Caco-2 (cell line): Measurements from ENCODE around the gene ROBO1. TPM values are rescaled to one million over a fixed set of nuclear protein-coding genes. Genes with fewer than 3 reads are reported as not detected.

Experiments
- BruUV-seq: library from RNA; stranded (reverse); fragments of 400-500 nt; replicated peaks from 2 replicates; lab custom pipeline; 2021; lab: Mats Ljungman, UMichigan
- CTCF ChIA-PET: fragments of 300-600 bp; sonication (Branson Sonifier 250); formaldehyde crosslinking; loops from one replicate; lab custom pipeline; 2022; ENCODE audit warnings: antibody characterized with exemption; lab: Charles Lee
- POLR2A ChIA-PET: fragments of 300-600 bp; sonication (Branson Sonifier 250); formaldehyde crosslinking; loops from one replicate; lab custom pipeline; 2022; ENCODE audit warnings: antibody characterized with exemption; lab: Charles Lee
- DNase-seq, 2 experiments: peaks; one replicate each; pipeline versions ENCODE4 v3.0.0 to v3.0.0-alpha.2; 2020 to 2022
- H3K27me3 ChIP-seq: replicated peaks from 2 replicates; pipeline ENCODE4 v1.6.0; 2011; ENCODE audit warnings: low read length; ENCODE audit not compliant: control insufficient read depth, insufficient read depth
- H3K36me3 ChIP-seq: 2 replicates; pipeline ENCODE4 v1.5.1; 2011; ENCODE audit warnings: low read length; ENCODE audit not compliant: control insufficient read depth, insufficient read depth
- H3K4me1 ChIP-seq: fragments of 250-450 bp; sonication (Bioruptor Pico); 2 replicates; pipeline ENCODE4 v1.5.1; 2020; ENCODE audit warnings: mild to moderate bottlenecking
- H3K4me3 ChIP-seq: 2 replicates; pipeline ENCODE4 v1.5.1; 2011; ENCODE audit warnings: low read depth, mild to moderate bottlenecking, control low read depth, low read length
- H3K9me3 ChIP-seq: fragments of 250-450 bp; sonication (Bioruptor Pico); 2 replicates; pipeline ENCODE4 v1.5.1; 2020; ENCODE audit warnings: mild to moderate bottlenecking, moderate library complexity
- H3K27ac Mint-ChIP-seq: one replicate; pipeline ENCODE4 v1.8.0; 2022; ENCODE audit warnings: mixed read lengths; ENCODE audit not compliant: unreplicated experiment
- H3K27me3 Mint-ChIP-seq: one replicate; pipeline ENCODE4 v1.8.0; 2022; ENCODE audit warnings: mixed read lengths; ENCODE audit not compliant: insufficient read depth, unreplicated experiment
- H3K36me3 Mint-ChIP-seq: one replicate; pipeline ENCODE4 v1.8.0; 2022; ENCODE audit warnings: mild to moderate bottlenecking, mixed read lengths; ENCODE audit not compliant: insufficient read depth, unreplicated experiment
- H3K4me1 Mint-ChIP-seq: one replicate; pipeline ENCODE4 v1.8.0; 2022; ENCODE audit warnings: low read depth, mixed read lengths; ENCODE audit not compliant: unreplicated experiment
- H3K4me3 Mint-ChIP-seq: one replicate; pipeline ENCODE4 v1.8.0; 2022; ENCODE audit warnings: mild to moderate bottlenecking, moderate library complexity, mixed read lengths; ENCODE audit not compliant: unreplicated experiment
- H3K9me3 Mint-ChIP-seq: one replicate; pipeline ENCODE4 v1.8.0; 2022; ENCODE audit warnings: mixed read lengths; ENCODE audit not compliant: unreplicated experiment
- intact Hi-C: fragments of 100-400 bp; cut with micrococcal nuclease; formaldehyde crosslinking; loops from one replicate; pipeline ENCODE4 v1.10.0; 2022; ENCODE audit not compliant: unreplicated experiment
- total RNA-seq: library from RNA; stranded (reverse); gene quantifications from 2 replicates; pipeline ENCODE4 v1.2.3, GENCODE V29; 2022
- TF ChIP-seq, protein P1 (sequence below), 2 experiments: fragments of 200-600 bp in 1 of 2; IDR thresholded peaks; 1 replicate in 1 of 2; 2 replicates in 1 of 2; pipeline versions ENCODE4 v1.5.1 to v1.8.0; 2011 to 2022; ENCODE audit warnings: antibody characterized with exemption in 1 of 2, control low read depth in 1 of 2, inconsistent platforms in 1 of 2, low read depth in 1 of 2, low read length in 1 of 2, mild to moderate bottlenecking in 1 of 2, moderate library complexity in 1 of 2; ENCODE audit not compliant: insufficient read depth in 1 of 2, severe bottlenecking in 1 of 2, unreplicated experiment in 1 of 2

Gene ROBO1
- total RNA-seq, 1 experiment from 2014 or later, result 1.8 TPM

DNA sequence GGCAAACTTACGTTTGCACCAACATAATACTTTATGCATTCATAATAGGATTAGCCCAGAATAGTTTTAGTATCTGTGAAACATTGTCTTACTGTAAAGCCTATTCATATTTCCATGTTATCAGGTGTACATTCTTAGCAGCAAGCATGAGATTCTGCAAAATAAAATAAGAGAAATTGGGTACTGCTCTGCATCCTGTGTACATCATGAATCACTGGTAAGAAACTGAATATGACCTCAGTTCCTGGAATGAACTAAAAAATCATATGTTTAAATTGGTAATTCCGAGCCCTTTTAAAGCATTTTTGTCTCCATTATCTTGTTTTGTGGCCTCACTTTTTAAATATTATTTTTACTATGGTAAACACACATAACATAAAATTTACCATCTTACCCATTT is 605.1 kb downstream of the ROBO1 start:
- Mint-ChIP-seq H3K4me1 (no peaks in the 10 kb centered on the region), H3K27me3 (peaks cover 2% of the 10 kb centered on the region), H3K4me3 (no peak overlapping the region), H3K36me3 (no peaks in the 10 kb centered on the region), H3K9me3 (no peaks in the 10 kb centered on the region), H3K27ac (no peak overlapping the region)
- no peak for DNase-seq
- H3K9me3 ChIP-seq, result no peaks in the 10 kb centered on the region
- no peaks in the 10 kb centered on the region for H3K27me3 ChIP-seq
- intact Hi-C loops, result no loop called here
- no peak overlapping the region for H3K4me3 ChIP-seq
- ChIA-PET CTCF (no interaction called here), POLR2A (no interaction called here)
- H3K4me1 ChIP-seq, result no peaks in the 10 kb centered on the region
- no TSS peak for BruUV-seq
- TF ChIP-seq, protein P1, sequence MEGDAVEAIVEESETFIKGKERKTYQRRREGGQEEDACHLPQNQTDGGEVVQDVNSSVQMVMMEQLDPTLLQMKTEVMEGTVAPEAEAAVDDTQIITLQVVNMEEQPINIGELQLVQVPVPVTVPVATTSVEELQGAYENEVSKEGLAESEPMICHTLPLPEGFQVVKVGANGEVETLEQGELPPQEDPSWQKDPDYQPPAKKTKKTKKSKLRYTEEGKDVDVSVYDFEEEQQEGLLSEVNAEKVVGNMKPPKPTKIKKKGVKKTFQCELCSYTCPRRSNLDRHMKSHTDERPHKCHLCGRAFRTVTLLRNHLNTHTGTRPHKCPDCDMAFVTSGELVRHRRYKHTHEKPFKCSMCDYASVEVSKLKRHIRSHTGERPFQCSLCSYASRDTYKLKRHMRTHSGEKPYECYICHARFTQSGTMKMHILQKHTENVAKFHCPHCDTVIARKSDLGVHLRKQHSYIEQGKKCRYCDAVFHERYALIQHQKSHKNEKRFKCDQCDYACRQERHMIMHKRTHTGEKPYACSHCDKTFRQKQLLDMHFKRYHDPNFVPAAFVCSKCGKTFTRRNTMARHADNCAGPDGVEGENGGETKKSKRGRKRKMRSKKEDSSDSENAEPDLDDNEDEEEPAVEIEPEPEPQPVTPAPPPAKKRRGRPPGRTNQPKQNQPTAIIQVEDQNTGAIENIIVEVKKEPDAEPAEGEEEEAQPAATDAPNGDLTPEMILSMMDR (IDR thresholded peaks at IDR 0.05; ENCODE audit: insufficient read depth in 1 of 2, low read depth in 1 of 2, low read length in 1 of 2, severe bottlenecking in 1 of 2, unreplicated experiment in 1 of 2), result no peak
- H3K36me3 ChIP-seq, result no peaks in the 10 kb centered on the region

DNA sequence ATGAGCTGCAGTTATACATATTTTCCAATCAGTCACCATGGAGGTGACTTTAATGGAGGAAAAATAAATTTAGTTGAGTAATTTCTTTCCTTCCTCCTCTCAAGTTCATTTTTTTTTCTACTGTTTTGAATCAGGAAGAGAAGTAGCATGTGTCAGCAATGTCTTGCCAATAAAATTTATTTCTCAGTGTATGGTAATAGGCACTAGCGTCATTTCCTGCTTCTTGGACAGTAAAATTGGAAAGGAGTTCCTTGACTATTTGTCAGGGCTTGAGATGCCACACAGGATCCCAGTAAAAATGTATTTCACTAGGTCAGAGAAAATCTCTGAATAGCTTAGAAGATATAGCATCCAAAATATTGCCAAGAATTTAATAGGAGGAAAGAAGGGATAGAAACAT is 605.9 kb downstream of the ROBO1 start:
- Histone ChIP-seq H3K4me1 (no peaks in the 10 kb centered on the region), H3K36me3 (no peaks in the 10 kb centered on the region), H3K9me3 (no peaks in the 10 kb centered on the region), H3K27me3 (no peaks in the 10 kb centered on the region), H3K4me3 (no peak overlapping the region)
- intact Hi-C loops, result no loop called here
- Mint-ChIP-seq H3K9me3 (no peaks in the 10 kb centered on the region), H3K27ac (no peak overlapping the region), H3K4me1 (no peaks in the 10 kb centered on the region), H3K36me3 (no peaks in the 10 kb centered on the region), H3K27me3 (peaks cover 2% of the 10 kb centered on the region), H3K4me3 (no peak overlapping the region)
- TF ChIP-seq, protein P1 (IDR thresholded peaks at IDR 0.05; ENCODE audit: insufficient read depth in 1 of 2, low read depth in 1 of 2, low read length in 1 of 2, severe bottlenecking in 1 of 2, unreplicated experiment in 1 of 2), result no peak
- ChIA-PET POLR2A (no interaction called here), CTCF (no interaction called here)
- no peak for DNase-seq
- BruUV-seq, result no TSS peak

DNA sequence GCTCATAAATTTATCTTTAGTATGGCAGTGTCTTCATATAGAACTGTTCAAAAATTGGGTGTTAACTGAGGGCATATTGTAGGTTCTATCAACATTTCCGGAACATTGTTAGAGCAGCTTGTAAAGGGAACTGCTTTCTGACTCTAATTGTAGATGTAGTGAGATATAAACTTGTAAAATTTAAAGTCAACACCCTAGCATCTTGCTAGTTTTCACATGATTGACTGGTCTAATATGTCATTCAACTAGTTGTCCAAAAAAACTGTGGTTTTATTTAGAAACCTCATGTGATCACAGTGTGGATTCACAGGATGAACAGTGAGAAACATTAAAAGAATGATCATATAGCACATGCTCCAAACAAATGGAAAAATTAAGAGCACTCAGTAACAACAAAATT is 607.4 kb downstream of the ROBO1 start:
- CTCF ChIA-PET, result no interaction called here

More for the DNA sequence above, 607.4 kb downstream of the ROBO1 start:
- Mint-ChIP-seq H3K27ac (no peak overlapping the region), H3K4me3 (no peak overlapping the region), H3K27me3 (peaks cover 2% of the 10 kb centered on the region), H3K4me1 (no peaks in the 10 kb centered on the region), H3K36me3 (no peaks in the 10 kb centered on the region), H3K9me3 (no peaks in the 10 kb centered on the region)
- H3K36me3 ChIP-seq, result no peaks in the 10 kb centered on the region
- intact Hi-C loops, result no loop called here
- H3K27me3 ChIP-seq, result no peaks in the 10 kb centered on the region
- DNase-seq, result no peak
- no TSS peak for BruUV-seq
- POLR2A ChIA-PET, result no interaction called here
- no peaks in the 10 kb centered on the region for H3K4me1 ChIP-seq
- no peaks in the 10 kb centered on the region for H3K9me3 ChIP-seq
- TF ChIP-seq, protein P1 (IDR thresholded peaks at IDR 0.05; ENCODE audit: insufficient read depth in 1 of 2, low read depth in 1 of 2, low read length in 1 of 2, severe bottlenecking in 1 of 2, unreplicated experiment in 1 of 2), result no peak
- no peak overlapping the region for H3K4me3 ChIP-seq
